GM12865 (cell line): ENCODE data around the gene ME1.
"Not testable (repeated sequence)": the region's sequence is repeated elsewhere in the genome, so short reads cannot be mapped to it uniquely, and the experiment has no call there.

Experiments
- DNase-seq: peaks from one replicate; pipeline ENCODE4 v3.0.0; 2010; ENCODE audit warnings: low read depth
- H3K4me3 ChIP-seq: 2 replicates; pipeline ENCODE4 v1.5.1; 2011; ENCODE audit warnings: mild to moderate bottlenecking, low read depth, low read length, control low read depth
- CTCF ChIP-seq: IDR thresholded peaks from 2 replicates; pipeline ENCODE4 v1.5.1; 2011; ENCODE audit warnings: low read length, control low read depth, low read depth, inconsistent platforms; ENCODE audit not compliant: insufficient read depth; ENCODE audit errors: missing control alignments

ME1 gene

GRCh38 chr6:83365931-83366330 lies 64.9 kb downstream of the ME1 start:
- no peak for TF ChIP-seq CTCF
- no peak for DNase-seq
- no peak overlapping the region for H3K4me3 ChIP-seq

GRCh38 chr6:83362349-83362748 lies 68.5 kb downstream of the ME1 start:
- DNase-seq, H3K4me3 ChIP-seq: not testable (repeated sequence)

- no peak for DNase-seq
- TF ChIP-seq CTCF: no peak
- no peak overlapping the region for H3K4me3 ChIP-seq
Measured at GRCh38 chr6:83359638-83360037, 71.2 kb downstream of the ME1 start.

- H3K4me3 ChIP-seq: no peak overlapping the region
- no peak for TF ChIP-seq CTCF
- DNase-seq: no peak
Measured at GRCh38 chr6:83354747-83355146, 76.1 kb downstream of the ME1 start.

GRCh38 chr6:83352424-83353061 lies 78.3 kb downstream of the ME1 start:
- no peak for DNase-seq
- no peak overlapping the region for H3K4me3 ChIP-seq
- TF ChIP-seq CTCF: no peak

GRCh38 chr6:83343121-83343520 lies 87.7 kb downstream of the ME1 start:
- H3K4me3 ChIP-seq: no peak overlapping the region
- no peak for DNase-seq
- no peak for TF ChIP-seq CTCF

GRCh38 chr6:83341765-83342164 lies 89.1 kb downstream of the ME1 start:
- no peak overlapping the region for H3K4me3 ChIP-seq
- no peak for TF ChIP-seq CTCF
- peak; percentile 4 for DNase-seq

- DNase-seq, H3K4me3 ChIP-seq: not testable (repeated sequence)
Measured at GRCh38 chr6:83333916-83334315, 96.9 kb downstream of the ME1 start.
